GM21447 (cell line): ENCODE results near the gene RAB13.
"Not testable (repeated sequence)": the region's sequence is repeated elsewhere in the genome, so short reads cannot be mapped to it uniquely, and the experiment has no call there.

Source experiments
- ATAC-seq: cut with Tn5 transposase; IDR thresholded peaks from one replicate; pipeline ENCODE4 v1.9.1; 2021; ENCODE audit not compliant: unreplicated experiment

RAB13 gene

GRCh38 chr1:153985941-153986761, at the start of gene RAB13:
RAB13 (minus strand) TSS chr1:153986339; CDS start chr1:153986236, 103 bp downstream.
- no peak for ATAC-seq

GRCh38 chr1:154033697-154034096, 47.6 kb upstream of the RAB13 start:
- ATAC-seq: not testable (repeated sequence)

- ATAC-seq: no peak
Observed at GRCh38 chr1:154019940-154020339, 33.8 kb upstream of the RAB13 start.

GRCh38 chr1:154019269-154019668, 33.1 kb upstream of the RAB13 start:
- no peak for ATAC-seq

GRCh38 chr1:154014154-154014907, 28.2 kb upstream of the RAB13 start:
- no peak for ATAC-seq

GRCh38 chr1:154012543-154012942, 26.4 kb upstream of the RAB13 start:
- ATAC-seq: not testable (repeated sequence)

- no peak for ATAC-seq
Observed at GRCh38 chr1:154012129-154012528, 26.0 kb upstream of the RAB13 start.

GRCh38 chr1:154006136-154006535, 20.0 kb upstream of the RAB13 start:
- ATAC-seq: no peak

GRCh38 chr1:154000420-154000819, 14.3 kb upstream of the RAB13 start:
- ATAC-seq: no peak

- ATAC-seq: not testable (repeated sequence)
Observed at GRCh38 chr1:153996882-153997281, 10.7 kb upstream of the RAB13 start.

- no peak for ATAC-seq
Observed at GRCh38 chr1:153995640-153996039, 9.5 kb upstream of the RAB13 start.

GRCh38 chr1:153995202-153995601, 9.1 kb upstream of the RAB13 start:
- ATAC-seq: no peak

GRCh38 chr1:153991806-153992205, 5.7 kb upstream of the RAB13 start:
- no peak for ATAC-seq

- no peak for ATAC-seq
Observed at GRCh38 chr1:153991151-153991630, 5.1 kb upstream of the RAB13 start.

GRCh38 chr1:153990468-153991150, 4.5 kb upstream of the RAB13 start, which contains the start of gene RPS27:
RPS27 (plus strand) TSS chr1:153990762; CDS start chr1:153990797, 35 bp downstream.
- no peak for ATAC-seq

- ATAC-seq: no peak
Observed at GRCh38 chr1:153987621-153988020, 1.5 kb upstream of the RAB13 start.

- ATAC-seq: no peak
Observed at GRCh38 chr1:153985341-153985912, 712 bp downstream of the RAB13 start.

GRCh38 chr1:153984123-153984894, 1.8 kb downstream of the RAB13 start:
- ATAC-seq: no peak

- ATAC-seq: not testable (repeated sequence)
Observed at GRCh38 chr1:153981735-153982134, 4.4 kb downstream of the RAB13 start.

GRCh38 chr1:153979091-153979490, 7.0 kb downstream of the RAB13 start:
- ATAC-seq: not testable (repeated sequence)
